DOHH2 (cell line): ENCODE data around the gene MSI1.

Experiments used
- H3F3A ChIP-seq: fragments of 200-600 bp; sonication (generic), shearing (Covaris generic); 2 replicates; pipeline ENCODE4 v1.6.0; 2016; ENCODE audit warnings: antibody characterized with exemption, mild to moderate bottlenecking; ENCODE audit not compliant: control insufficient read depth, insufficient read depth
- H3K27ac ChIP-seq: fragments of 200-600 bp; sonication (generic); 2 replicates; pipeline ENCODE4 v1.5.1; 2014; ENCODE audit warnings: low read depth, mild to moderate bottlenecking, low read length, moderate library complexity
- H3K27me3 ChIP-seq: fragments of 200-600 bp; sonication (generic); 2 replicates; pipeline ENCODE4 v1.6.1; 2014; ENCODE audit warnings: mild to moderate bottlenecking, low read length, mixed read lengths; ENCODE audit not compliant: control insufficient read depth
- H3K36me3 ChIP-seq: fragments of 200-600 bp; sonication (generic); 2 replicates; pipeline ENCODE4 v1.6.1; 2014; ENCODE audit warnings: mild to moderate bottlenecking, low read length, moderate library complexity, mixed read lengths; ENCODE audit not compliant: control insufficient read depth
- H3K4me1 ChIP-seq: fragments of 200-600 bp; sonication (generic); 2 replicates; pipeline ENCODE4 v1.6.1; 2014; ENCODE audit warnings: mild to moderate bottlenecking, low read length, mixed read lengths; ENCODE audit not compliant: control insufficient read depth
- H3K4me2 ChIP-seq: fragments of 200-600 bp; sonication (generic); 2 replicates; pipeline ENCODE4 v1.6.0; 2014; ENCODE audit warnings: mild to moderate bottlenecking, low read length, moderate library complexity
- H3K4me3 ChIP-seq: fragments of 200-600 bp; sonication (generic); 2 replicates; pipeline ENCODE4 v1.5.1; 2014; ENCODE audit warnings: mild to moderate bottlenecking, low read length, mixed read lengths
- H3K79me2 ChIP-seq: fragments of 200-600 bp; sonication (generic); 2 replicates; pipeline ENCODE4 v1.6.1; 2014; ENCODE audit warnings: mild to moderate bottlenecking, low read length, mixed read lengths; ENCODE audit not compliant: control insufficient read depth
- H3K9me2 ChIP-seq: fragments of 200-600 bp; sonication (generic); replicated peaks from 2 replicates; pipeline ENCODE4 v1.6.1; 2014; ENCODE audit warnings: mild to moderate bottlenecking, low read length, mixed read lengths; ENCODE audit not compliant: control insufficient read depth
- H3K9me3 ChIP-seq: fragments of 200-600 bp; sonication (generic); 2 replicates; pipeline ENCODE4 v1.6.1; 2014; ENCODE audit warnings: antibody characterized with exemption, low read length, mixed read lengths; ENCODE audit not compliant: control insufficient read depth, insufficient read depth
- H4K20me1 ChIP-seq: fragments of 200-600 bp; sonication (generic); 2 replicates; pipeline ENCODE4 v1.6.0; 2014; ENCODE audit warnings: low read depth, mild to moderate bottlenecking, antibody characterized with exemption, low read length, moderate library complexity; ENCODE audit not compliant: control insufficient read depth, insufficient read depth
- EZH2phosphoT487 ChIP-seq: fragments of 200-600 bp; sonication (generic); IDR thresholded peaks from 2 replicates; pipeline ENCODE4 v1.6.1; 2017; ENCODE audit warnings: borderline replicate concordance, mild to moderate bottlenecking, antibody characterized with exemption, low read length, moderate library complexity, mixed read lengths
- TF ChIP-seq, protein P1 (sequence below): fragments of 200-600 bp; sonication (generic); IDR thresholded peaks from one replicate; pipeline ENCODE4 v1.5.1; 2014; ENCODE audit warnings: antibody characterized with exemption, mild to moderate bottlenecking, low read depth, low read length; ENCODE audit not compliant: poor library complexity, severe bottlenecking

MSI1 gene

DNA sequence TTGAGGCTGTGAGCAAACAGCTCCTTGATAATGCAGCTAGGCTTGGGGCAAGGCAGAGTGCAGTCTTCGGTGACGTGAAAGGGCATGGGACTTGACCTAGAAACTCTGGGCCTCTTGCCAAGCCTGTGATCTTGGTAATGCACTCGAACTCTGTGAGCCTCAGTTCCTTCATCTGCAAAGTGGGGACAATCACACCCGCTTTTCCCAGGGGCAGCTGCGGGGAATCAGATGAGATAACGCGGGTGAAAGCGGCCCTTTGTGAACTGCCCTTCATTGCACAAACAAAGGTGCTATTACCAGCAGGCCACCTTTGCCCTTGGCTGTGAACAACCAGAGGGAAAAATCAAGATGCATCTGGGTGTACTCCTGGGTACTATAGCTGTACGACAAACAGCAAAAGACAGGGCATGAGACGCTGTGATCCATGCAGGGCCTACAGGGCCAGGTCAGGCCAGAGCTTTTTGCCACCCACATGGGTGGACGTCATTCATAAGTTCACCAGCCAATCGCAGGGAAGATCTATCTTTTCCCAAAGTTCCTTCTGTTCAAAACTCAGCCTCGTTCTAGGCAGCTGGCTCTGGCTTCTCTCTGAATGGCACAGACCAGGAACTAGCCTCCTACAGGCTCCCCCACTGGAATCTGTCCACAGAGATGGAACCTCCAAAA is 3.2 kb downstream of the MSI1 start:
- H3F3A ChIP-seq = no peaks in the 10 kb centered on the region
- H3K79me2 ChIP-seq = no peaks in the 10 kb centered on the region
- no peak for TF ChIP-seq EZH2phosphoT487
- TF ChIP-seq, protein P1, sequence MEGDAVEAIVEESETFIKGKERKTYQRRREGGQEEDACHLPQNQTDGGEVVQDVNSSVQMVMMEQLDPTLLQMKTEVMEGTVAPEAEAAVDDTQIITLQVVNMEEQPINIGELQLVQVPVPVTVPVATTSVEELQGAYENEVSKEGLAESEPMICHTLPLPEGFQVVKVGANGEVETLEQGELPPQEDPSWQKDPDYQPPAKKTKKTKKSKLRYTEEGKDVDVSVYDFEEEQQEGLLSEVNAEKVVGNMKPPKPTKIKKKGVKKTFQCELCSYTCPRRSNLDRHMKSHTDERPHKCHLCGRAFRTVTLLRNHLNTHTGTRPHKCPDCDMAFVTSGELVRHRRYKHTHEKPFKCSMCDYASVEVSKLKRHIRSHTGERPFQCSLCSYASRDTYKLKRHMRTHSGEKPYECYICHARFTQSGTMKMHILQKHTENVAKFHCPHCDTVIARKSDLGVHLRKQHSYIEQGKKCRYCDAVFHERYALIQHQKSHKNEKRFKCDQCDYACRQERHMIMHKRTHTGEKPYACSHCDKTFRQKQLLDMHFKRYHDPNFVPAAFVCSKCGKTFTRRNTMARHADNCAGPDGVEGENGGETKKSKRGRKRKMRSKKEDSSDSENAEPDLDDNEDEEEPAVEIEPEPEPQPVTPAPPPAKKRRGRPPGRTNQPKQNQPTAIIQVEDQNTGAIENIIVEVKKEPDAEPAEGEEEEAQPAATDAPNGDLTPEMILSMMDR = no peak
- H3K4me2 ChIP-seq = no peak overlapping the region
- no peaks in the 10 kb centered on the region for H3K9me2 ChIP-seq
- no peak overlapping the region for H3K27ac ChIP-seq
- no peak overlapping the region for H3K4me3 ChIP-seq
- no peaks in the 10 kb centered on the region for H4K20me1 ChIP-seq
- no peaks in the 10 kb centered on the region for H3K4me1 ChIP-seq
- no peaks in the 10 kb centered on the region for H3K36me3 ChIP-seq
- no peaks in the 10 kb centered on the region for H3K9me3 ChIP-seq
- H3K27me3 ChIP-seq = peaks cover 32% of the 10 kb centered on the region

DNA sequence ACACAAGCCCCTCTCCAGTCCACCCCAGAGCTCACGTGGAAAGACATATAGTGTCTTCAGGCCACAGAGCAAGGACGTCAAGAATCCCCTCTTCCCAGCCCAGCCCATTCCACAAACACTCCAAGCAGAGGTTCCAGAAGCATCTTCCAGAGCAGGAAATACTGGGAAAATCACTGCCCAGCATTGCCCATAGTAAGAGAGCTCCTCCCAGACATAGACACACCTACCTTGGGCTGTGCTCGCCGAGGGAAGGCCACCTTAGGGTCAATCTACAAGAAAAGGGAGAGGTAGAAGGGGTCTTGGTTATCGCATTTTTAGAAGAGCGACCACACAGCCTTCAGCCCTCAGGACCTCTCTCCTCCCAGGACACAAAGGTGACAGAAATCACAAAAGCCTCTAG is 4.5 kb downstream of the MSI1 start:
- Histone ChIP-seq H3K79me2 (no peaks in the 10 kb centered on the region), H3K36me3 (no peaks in the 10 kb centered on the region), H4K20me1 (no peaks in the 10 kb centered on the region), H3F3A (no peaks in the 10 kb centered on the region), H3K4me1 (no peaks in the 10 kb centered on the region), H3K4me3 (no peak overlapping the region), H3K27ac (no peak overlapping the region), H3K9me2 (no peaks in the 10 kb centered on the region), H3K27me3 (peaks cover 19% of the 10 kb centered on the region), H3K9me3 (no peaks in the 10 kb centered on the region), H3K4me2 (no peak overlapping the region)
- TF ChIP-seq EZH2phosphoT487 = no peak
- TF ChIP-seq, protein P1 = no peak

DNA sequence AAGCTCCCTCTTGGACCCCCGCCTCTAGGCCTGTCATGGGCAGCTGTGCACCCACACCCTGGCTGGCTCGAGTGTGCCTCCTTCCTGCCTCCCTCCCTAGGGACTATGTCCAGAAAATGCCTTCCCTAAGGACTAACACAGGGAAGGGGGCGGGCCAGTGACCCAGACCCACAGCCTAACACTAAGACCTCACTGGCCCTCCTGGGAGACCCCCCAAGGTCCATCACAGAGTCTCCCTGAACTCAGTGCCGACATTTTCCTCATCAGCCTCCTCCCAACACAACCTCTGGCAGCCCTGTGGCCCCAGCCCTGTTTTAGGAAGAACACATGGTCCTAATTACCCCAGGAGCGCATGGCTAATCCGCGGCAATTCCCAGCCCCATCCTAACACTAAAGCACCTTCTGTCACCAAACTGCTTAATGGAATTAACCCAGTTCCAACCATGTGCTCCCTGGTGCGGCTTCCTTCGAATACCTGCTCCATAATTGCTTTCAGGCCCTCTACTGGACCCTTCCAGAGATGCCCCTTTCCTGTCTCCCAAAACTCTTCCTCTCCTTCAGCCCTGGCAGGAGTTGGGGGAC is 5.6 kb downstream of the MSI1 start:
- Histone ChIP-seq H3K4me1 (no peaks in the 10 kb centered on the region), H3K4me2 (no peak overlapping the region), H3K27ac (no peak overlapping the region), H3F3A (no peaks in the 10 kb centered on the region), H3K79me2 (no peaks in the 10 kb centered on the region), H3K9me3 (no peaks in the 10 kb centered on the region), H3K9me2 (no peaks in the 10 kb centered on the region), H4K20me1 (no peaks in the 10 kb centered on the region), H3K4me3 (no peak overlapping the region), H3K27me3 (peaks cover 21% of the 10 kb centered on the region), H3K36me3 (no peaks in the 10 kb centered on the region)
- TF ChIP-seq, protein P1 = no peak
- no peak for TF ChIP-seq EZH2phosphoT487
